ENCODE measurements around the gene RASSF10. TPM values are rescaled to one million over a fixed set of nuclear protein-coding genes. Genes with fewer than 3 reads are reported as not detected.

RASSF10 gene
- total RNA-seq, 1 experiment from 2014 or later, result 2.4 TPM

DNA sequence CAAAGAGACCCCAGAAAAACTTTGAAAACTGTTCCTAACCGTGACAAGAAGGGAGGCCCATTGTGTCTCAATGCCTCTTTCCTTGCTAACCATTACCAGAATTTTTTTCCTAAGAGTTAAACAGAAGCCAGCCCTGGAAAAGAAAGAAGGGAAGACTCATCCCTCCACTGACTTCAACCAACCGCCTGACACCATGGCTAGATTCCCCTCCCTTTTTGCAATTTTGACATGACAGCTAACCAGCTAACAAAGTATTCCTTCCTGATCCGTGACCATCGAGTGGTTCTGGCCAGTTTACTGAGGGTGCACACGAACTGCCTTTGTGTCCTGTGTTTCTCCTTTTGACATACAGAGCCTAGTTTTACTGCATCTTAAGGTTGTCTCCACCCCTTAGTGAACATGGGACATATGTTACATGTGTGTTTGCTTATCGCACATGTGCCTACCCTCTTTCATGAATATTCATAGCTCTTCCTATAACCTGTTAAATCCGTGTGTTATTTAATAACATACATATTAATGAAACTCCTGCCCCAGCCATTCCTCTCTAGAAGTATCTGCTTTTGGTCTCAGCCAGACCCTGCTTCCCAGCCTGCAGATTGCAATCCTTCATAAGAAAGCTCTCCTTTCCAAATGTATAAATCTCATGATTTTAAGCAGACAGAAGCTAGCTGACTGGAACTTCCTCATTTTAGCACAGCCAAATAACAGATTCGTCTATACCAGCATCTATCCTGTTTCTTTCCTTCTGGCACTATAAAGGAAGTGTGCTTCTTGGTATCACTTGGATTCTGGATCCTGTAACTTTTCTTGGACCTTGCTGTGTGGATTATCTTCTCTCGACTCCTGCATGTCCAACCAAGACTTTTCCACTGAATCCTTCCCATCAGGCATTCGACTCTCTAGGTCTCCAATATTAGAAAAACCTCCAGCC, 37.8 kb downstream of the RASSF10 start:
- Histone ChIP-seq H3K79me1 (ENCODE audit: insufficient read depth, low read depth, low read length, poor library complexity, severe bottlenecking) (no peaks in the 10 kb centered on the region), H4K20me1 (ENCODE audit: control insufficient read depth, insufficient read depth, insufficient read length) (no peaks in the 10 kb centered on the region), H3K23me2 (ENCODE audit: insufficient read length, low read depth, low read length, poor library complexity, severe bottlenecking) (no peaks in the 10 kb centered on the region), H3K27me3 (ENCODE audit: insufficient read depth, low read length) (no peaks in the 10 kb centered on the region), H2BK12ac (ENCODE audit: insufficient read length, low read depth, low read length) (no peak overlapping the region), H2BK120ac (ENCODE audit: low read depth, low read length, poor library complexity, severe bottlenecking) (no peak overlapping the region), H3K9ac (ENCODE audit: extremely low read depth, insufficient read length, low read length) (no peak overlapping the region), H2BK5ac (ENCODE audit: insufficient read length, low read length) (no peak overlapping the region), H3K56ac (ENCODE audit: insufficient read length, low read depth, low read length) (no peak overlapping the region), H2BK15ac (ENCODE audit: low read depth, low read length) (no peak overlapping the region), H4K8ac (replicated peaks; ENCODE audit: insufficient read length, low read depth, low read length) (no peak overlapping the region), H2AK5ac (ENCODE audit: insufficient read length, low read length) (no peak overlapping the region), H3K4me2 (ENCODE audit: insufficient read depth, insufficient read length, low read length) (no peak overlapping the region), H3K79me2 (ENCODE audit: insufficient read depth, low read length) (no peaks in the 10 kb centered on the region), H2AFZ (ENCODE audit: low read length) (no peak overlapping the region), H3K18ac (ENCODE audit: insufficient read length, low read depth, low read length) (no peak overlapping the region), H3K4ac (ENCODE audit: low read depth, low read length) (no peak overlapping the region), H4K5ac (ENCODE audit: insufficient read length, low read depth, low read length) (no peak overlapping the region), H2BK20ac (ENCODE audit: low read depth, low read length, poor library complexity, severe bottlenecking) (no peak overlapping the region), H3K9me3 (ENCODE audit: control insufficient read depth, low read depth, low read length) (no peaks in the 10 kb centered on the region), H3K4me1 (ENCODE audit: insufficient read depth, low read length) (no peaks in the 10 kb centered on the region), H3T11ph (ENCODE audit: low read length) (no peak overlapping the region), H4K91ac (ENCODE audit: insufficient read length, low read depth, low read length) (no peak overlapping the region), H3K27ac (ENCODE audit: insufficient read length, low read depth, low read length) (no peak overlapping the region), H3K14ac (ENCODE audit: insufficient read depth, low read length) (no peak overlapping the region), H3K23ac (ENCODE audit: insufficient read length, low read depth, low read length) (no peak overlapping the region)
- Mint-ChIP-seq H3K4me1 (peaks cover 4 to 6% of the 10 kb centered on the region in 2 experiments), H3K27ac (no peak overlapping the region), H3K9me3 (peaks cover 0 to 13% of the 10 kb centered on the region in 2 experiments; a peak in 3 of 5 replicates), H3K4me3 (no peak overlapping the region), H3K27me3 (ENCODE audit: low read depth) (no peaks in the 10 kb centered on the region), H3K36me3 (ENCODE audit: insufficient read depth in 1 of 3, low read depth in 3 of 3) (peaks cover 0 to 8% (median 0%) of the 10 kb centered on the region in 3 experiments; a peak in 2 of 7 replicates)
- no peak for DNase-seq
- no CpG with 5 or more reads among the region's 10 CpGs for WGBS (ENCODE audit: extremely low coverage, insufficient read length, low lambda C conversion rate)
- TF ChIP-seq, protein P1, sequence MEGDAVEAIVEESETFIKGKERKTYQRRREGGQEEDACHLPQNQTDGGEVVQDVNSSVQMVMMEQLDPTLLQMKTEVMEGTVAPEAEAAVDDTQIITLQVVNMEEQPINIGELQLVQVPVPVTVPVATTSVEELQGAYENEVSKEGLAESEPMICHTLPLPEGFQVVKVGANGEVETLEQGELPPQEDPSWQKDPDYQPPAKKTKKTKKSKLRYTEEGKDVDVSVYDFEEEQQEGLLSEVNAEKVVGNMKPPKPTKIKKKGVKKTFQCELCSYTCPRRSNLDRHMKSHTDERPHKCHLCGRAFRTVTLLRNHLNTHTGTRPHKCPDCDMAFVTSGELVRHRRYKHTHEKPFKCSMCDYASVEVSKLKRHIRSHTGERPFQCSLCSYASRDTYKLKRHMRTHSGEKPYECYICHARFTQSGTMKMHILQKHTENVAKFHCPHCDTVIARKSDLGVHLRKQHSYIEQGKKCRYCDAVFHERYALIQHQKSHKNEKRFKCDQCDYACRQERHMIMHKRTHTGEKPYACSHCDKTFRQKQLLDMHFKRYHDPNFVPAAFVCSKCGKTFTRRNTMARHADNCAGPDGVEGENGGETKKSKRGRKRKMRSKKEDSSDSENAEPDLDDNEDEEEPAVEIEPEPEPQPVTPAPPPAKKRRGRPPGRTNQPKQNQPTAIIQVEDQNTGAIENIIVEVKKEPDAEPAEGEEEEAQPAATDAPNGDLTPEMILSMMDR (conservative IDR thresholded peaks at IDR 0.05), result no peak

Measured in H9 (cell line).